Measurements from ENCODE around the gene CPN2. TPM values are rescaled to one million over a fixed set of nuclear protein-coding genes. Genes with fewer than 3 reads are reported as not detected.
A peak's percentile ranks its signal among the peaks of the same experiment; 100 is the strongest.

Gene CPN2
- total RNA-seq, 1 donor, result not detected

DNA sequence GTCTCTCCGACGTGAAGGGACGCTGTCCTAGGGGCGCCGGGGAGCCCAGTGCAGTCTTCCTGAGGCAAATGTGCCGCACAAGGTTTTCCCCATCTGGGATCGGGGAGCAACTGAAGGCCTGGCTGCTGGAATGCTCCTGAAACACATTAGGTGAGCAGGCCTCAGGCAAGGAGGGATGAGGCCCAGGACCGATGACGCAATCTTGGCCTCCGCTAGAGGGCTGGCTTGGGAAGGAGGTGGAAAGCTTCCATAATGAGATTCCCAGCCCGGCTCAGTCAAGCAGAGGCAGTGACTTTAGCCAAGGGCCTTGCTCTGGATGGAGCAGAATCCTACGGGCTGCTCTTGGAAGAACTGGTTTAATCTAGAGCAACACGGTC is 50.8 kb downstream of the CPN2 start:
- TF ChIP-seq, protein P1, sequence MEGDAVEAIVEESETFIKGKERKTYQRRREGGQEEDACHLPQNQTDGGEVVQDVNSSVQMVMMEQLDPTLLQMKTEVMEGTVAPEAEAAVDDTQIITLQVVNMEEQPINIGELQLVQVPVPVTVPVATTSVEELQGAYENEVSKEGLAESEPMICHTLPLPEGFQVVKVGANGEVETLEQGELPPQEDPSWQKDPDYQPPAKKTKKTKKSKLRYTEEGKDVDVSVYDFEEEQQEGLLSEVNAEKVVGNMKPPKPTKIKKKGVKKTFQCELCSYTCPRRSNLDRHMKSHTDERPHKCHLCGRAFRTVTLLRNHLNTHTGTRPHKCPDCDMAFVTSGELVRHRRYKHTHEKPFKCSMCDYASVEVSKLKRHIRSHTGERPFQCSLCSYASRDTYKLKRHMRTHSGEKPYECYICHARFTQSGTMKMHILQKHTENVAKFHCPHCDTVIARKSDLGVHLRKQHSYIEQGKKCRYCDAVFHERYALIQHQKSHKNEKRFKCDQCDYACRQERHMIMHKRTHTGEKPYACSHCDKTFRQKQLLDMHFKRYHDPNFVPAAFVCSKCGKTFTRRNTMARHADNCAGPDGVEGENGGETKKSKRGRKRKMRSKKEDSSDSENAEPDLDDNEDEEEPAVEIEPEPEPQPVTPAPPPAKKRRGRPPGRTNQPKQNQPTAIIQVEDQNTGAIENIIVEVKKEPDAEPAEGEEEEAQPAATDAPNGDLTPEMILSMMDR (IDR thresholded peaks at IDR 0.05; ENCODE audit: insufficient read depth, low read length), result peak; percentile 30
- H3K4me3 ChIP-seq (ENCODE audit: low read depth, low read length), result no peak overlapping the region
- peak; percentile 91 for DNase-seq (ENCODE audit: low read depth)

DNA sequence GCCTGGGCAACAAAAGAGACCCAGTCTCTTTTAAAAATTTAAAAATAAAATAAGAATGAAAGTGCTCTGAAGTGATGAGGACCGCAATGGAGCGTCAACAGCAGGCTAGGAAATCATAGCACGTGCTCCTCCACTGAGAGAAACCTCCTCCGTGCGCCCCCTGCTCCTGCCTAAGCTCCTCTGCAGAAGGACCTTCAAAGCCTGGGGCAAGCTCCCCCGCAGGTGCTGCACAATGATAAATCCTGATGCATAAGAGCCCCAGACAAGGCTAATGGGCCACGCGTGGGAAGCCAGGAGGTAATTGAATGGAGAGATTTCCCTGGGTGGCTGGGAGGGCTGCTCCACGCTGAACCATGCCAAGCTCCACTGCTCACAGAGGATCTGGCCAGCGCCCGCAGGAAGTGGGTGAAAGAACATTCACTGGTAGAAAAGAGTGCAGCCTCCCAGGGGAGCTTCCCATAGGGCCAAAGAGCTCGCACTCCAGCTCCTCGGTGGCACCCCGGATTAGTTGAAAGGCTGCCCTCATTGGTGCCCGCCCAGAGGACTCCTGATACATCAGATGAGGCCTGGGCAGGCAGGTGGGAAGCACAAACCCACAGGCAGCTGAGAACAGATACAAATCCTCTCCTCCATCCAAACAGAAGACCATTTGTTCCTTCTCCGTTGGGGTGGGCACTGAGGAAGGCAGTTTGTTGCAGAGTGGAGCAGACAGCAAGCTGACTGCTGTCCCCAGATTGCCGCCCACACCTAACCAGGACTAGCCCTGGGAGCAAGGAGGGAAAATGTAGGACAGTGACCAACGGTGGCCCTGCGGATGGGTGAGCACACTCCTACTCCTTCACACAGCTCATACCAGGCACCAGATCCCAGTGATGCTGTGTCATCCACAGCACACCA is 52.5 kb downstream of the CPN2 start:
- H3K4me3 ChIP-seq (ENCODE audit: low read depth, low read length), result no peak overlapping the region
- DNase-seq (ENCODE audit: low read depth), result no peak
- TF ChIP-seq, protein P1 (IDR thresholded peaks at IDR 0.05; ENCODE audit: insufficient read depth, low read length), result no peak

DNA sequence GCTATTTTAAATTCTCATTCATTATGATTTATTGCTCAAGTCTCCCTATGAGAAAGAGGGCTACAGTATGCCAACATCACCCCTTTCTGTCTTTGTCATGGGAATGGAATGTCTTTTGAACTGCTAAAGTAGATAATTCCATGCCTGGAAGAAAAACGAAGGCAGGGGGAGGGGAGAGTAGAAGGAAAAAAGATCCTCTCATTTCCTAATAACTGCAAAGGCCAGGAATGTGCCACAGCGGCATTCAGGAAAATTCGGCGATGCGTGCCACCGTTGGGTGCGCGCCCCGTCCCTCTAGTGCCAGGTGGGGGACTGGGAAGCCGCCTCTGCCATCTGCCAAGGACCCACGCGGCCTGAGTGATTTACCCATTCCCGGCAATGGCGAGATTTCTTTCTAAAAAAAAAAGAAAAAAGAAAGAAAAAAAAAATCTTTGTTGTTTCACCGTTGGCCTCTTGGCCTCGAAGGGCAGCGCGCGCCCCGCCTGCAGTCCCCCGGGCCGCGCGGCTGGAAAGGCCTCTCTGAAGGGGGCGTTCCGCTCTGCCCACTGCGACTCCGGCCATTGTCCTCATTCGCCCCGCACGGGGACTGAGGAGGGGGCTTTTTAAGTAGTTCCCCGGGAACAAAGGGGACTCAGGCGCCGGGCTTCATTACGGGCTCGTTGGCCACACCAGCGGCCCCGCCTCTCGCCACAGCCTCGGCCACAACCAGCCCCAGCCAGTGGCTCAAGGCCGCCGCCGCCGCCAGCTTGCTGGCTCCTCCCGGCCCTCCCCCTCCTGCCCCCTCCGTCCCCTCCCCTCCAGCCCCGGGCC is 54.5 kb downstream of the CPN2 start:
- H3K4me3 ChIP-seq (ENCODE audit: low read depth, low read length), result peak overlapping the region; percentile 31
- TF ChIP-seq, protein P1 (IDR thresholded peaks at IDR 0.05; ENCODE audit: insufficient read depth, low read length), result no peak
- peak; percentile 92 for DNase-seq (ENCODE audit: low read depth)

DNA sequence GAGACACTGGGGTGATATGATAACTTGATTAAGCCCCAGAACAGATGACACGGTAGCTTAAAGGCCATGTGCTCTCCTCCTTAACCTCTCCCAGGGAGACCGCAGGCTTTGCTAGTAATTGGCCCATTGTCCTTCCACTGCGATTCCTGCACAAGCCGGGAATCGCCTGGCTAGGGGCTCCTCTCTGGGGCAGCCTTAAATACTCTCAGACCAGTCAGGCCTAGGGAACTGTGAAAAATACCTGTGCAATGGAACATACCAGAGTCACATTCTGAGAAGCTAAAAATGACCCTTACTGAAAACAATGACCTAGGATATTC is 56.3 kb downstream of the CPN2 start:
- no peak overlapping the region for H3K4me3 ChIP-seq (ENCODE audit: low read depth, low read length)
- TF ChIP-seq, protein P1 (IDR thresholded peaks at IDR 0.05; ENCODE audit: insufficient read depth, low read length), result no peak
- no peak for DNase-seq (ENCODE audit: low read depth)

DNA sequence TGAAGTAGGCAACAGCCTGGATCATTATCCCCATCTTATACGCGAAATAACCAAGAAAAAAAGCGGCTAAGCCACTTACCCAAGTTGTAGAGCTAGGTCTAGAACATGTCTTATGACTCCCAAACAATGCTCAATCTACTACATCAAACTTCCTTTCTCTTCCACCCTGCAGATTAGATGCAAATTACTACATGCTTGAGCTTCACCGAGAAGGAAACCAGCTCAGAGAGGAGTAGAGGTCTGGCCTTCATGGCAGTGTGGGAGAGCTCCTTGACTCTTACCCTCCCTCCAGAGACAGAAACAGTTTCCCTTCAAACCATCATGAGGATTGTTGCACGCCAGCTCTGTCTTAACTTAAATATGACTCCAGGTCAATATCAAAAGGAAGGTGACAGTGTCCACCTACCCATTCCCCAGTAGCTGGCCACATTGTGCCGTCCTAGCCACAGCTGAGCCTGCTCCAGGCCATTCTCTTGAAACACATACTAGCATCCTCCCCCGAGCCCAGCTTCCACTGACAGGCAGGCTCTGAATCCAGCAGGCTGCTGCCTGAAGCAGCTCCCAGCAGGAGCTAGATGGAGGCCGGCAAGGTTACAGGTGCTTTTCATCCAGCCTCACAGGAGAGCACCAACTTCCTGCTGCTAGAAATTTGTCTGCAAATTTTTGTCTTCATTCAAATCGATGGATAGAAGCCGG is 56.8 kb downstream of the CPN2 start:
- H3K4me3 ChIP-seq (ENCODE audit: low read depth, low read length), result no peak overlapping the region
- DNase-seq (ENCODE audit: low read depth), result no peak
- TF ChIP-seq, protein P1 (IDR thresholded peaks at IDR 0.05; ENCODE audit: insufficient read depth, low read length), result no peak

DNA sequence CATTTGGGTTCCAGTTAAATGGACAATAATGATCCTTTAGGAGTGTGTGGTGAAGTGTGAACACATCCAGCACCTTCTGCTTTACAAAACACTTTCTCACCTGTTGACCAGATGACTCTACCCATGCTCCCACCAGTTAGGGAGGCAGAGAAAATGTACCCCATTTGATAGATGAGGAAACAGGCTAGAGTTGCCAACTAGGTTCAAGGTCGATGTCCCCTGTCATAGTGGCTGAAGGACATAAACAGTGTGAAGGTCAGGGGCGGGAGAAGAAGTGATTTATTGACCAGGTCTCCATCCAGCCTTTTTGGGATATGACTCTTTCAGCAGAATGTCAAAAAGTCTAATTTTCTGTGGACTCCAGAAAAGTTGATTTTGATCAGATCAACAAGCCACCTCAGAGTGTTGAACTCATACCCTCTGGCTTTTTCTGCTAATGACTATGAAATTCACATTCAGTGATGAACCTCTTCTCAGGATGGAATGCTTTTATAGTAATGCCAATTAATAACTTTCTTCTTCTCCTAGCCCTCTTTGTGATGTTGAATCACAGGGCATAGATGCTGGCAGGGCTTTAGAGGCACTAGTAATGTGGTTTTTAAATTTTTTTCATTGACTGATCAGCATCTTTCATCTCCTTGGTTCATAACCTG is 57.5 kb downstream of the CPN2 start:
- H3K4me3 ChIP-seq (ENCODE audit: low read depth, low read length), result no peak overlapping the region
- TF ChIP-seq, protein P1 (IDR thresholded peaks at IDR 0.05; ENCODE audit: insufficient read depth, low read length), result no peak
- DNase-seq (ENCODE audit: low read depth), result no peak

Measured in fibroblast of the aortic adventitia (primary cell).